H1 (cell line): ENCODE results near the gene CYGB. TPM values are rescaled to one million over a fixed set of nuclear protein-coding genes. Genes with fewer than 3 reads are reported as not detected.

Experiments used
- HDAC2 ChIP-seq, 2 experiments: fragments of 300-600 bp in 1 of 2; sonication (generic) in 1 of 2; IDR thresholded peaks; 2 replicates each; pipeline ENCODE4 v1.6.1; 2011 to 2012; ENCODE audit warnings: low read depth in 2 of 2, low read length in 2 of 2, mild to moderate bottlenecking in 2 of 2, moderate library complexity in 2 of 2, borderline replicate concordance in 1 of 2, inconsistent platforms in 1 of 2
- JUN ChIP-seq: IDR thresholded peaks from 2 replicates; pipeline ENCODE4 v1.6.1; 2011; ENCODE audit warnings: low read depth, mild to moderate bottlenecking, improper control_type of control experiment, low read length
- NRF1 ChIP-seq: IDR thresholded peaks from 2 replicates; pipeline ENCODE4 v1.6.1; 2011; ENCODE audit warnings: mild to moderate bottlenecking, low read depth, low read length, improper control_type of control experiment
- SP2 ChIP-seq: IDR thresholded peaks from 2 replicates; pipeline ENCODE4 v1.6.1; 2012; ENCODE audit warnings: mild to moderate bottlenecking, low read length, inconsistent platforms
- TBP ChIP-seq: IDR thresholded peaks from 2 replicates; pipeline ENCODE4 v1.6.1; 2011; ENCODE audit warnings: low read depth, low read length, improper control_type of control experiment
- TCF12 ChIP-seq: IDR thresholded peaks from 2 replicates; pipeline ENCODE4 v1.6.1; 2011; ENCODE audit warnings: low read depth, mild to moderate bottlenecking, low read length
- polyA plus RNA-seq, 7 experiments: library from polyadenylated mRNA; depleted of rRNA in 3 of 7; stranded (reverse) in 5 of 7; unstranded in 2 of 7; fragments of >200 nt in 5 of 7; fragments of 200-250 nt in 2 of 7; gene quantifications; 1 replicate in 5 of 7; 2 replicates in 1 of 7; 4 replicates in 1 of 7; pipeline versions ENCODE4 v1.2.1 to v1.2.3, GENCODE V29; 2011 to 2013; ENCODE audit warnings: missing spikeins in 2 of 7, mixed read lengths in 2 of 7
- total RNA-seq: library from RNA; stranded (reverse); fragmentation: NEBNext Ultra II Directional; extraction: Animal tissue kit (Norgen Biotek cat#: 25700); gene quantifications from 2 replicates; pipeline ENCODE4 v1.2.1, GENCODE V29; 2021

The CYGB gene
- total and polyA plus RNA-seq, 2 of the 8 experiments (the other 6 are each of a cell fraction or from before 2014, with no cell fraction given): 2.7 to 3.7 TPM

GRCh38 chr17:76543826-76544545, 6.5 kb upstream of the CYGB start (continued):
- TF ChIP-seq HDAC2 (IDR thresholded peaks at IDR 0.05; ENCODE audit: borderline replicate concordance in 1 of 2, low read depth in 2 of 2, low read length in 2 of 2): no peak
- no peak for TF ChIP-seq TCF12
- no peak for TF ChIP-seq NRF1
- no peak for TF ChIP-seq JUN
- no peak for TF ChIP-seq TBP
- TF ChIP-seq SP2: no peak
